GM21423 (cell line): ENCODE data around the gene SLC22A17.
"Not testable (repeated sequence)": the region's sequence is repeated elsewhere in the genome, so short reads cannot be mapped to it uniquely, and the experiment has no call there.

Experiments used
- ATAC-seq: cut with Tn5 transposase; IDR thresholded peaks from one replicate; pipeline ENCODE4 v1.9.1; 2021; ENCODE audit warnings: mild to moderate bottlenecking, moderate library complexity; ENCODE audit not compliant: unreplicated experiment

Gene SLC22A17

GRCh38 chr14:23346693-23347405 lies 5.8 kb downstream of the SLC22A17 start:
- no peak for ATAC-seq

- ATAC-seq, result no peak
Measured at GRCh38 chr14:23345987-23346692, 6.5 kb downstream of the SLC22A17 start.

GRCh38 chr14:23344481-23344880 lies 8.2 kb downstream of the SLC22A17 start:
- ATAC-seq, result no peak

- no peak for ATAC-seq
Measured at GRCh38 chr14:23339506-23340268, 13.0 kb downstream of the SLC22A17 start.

DNA sequence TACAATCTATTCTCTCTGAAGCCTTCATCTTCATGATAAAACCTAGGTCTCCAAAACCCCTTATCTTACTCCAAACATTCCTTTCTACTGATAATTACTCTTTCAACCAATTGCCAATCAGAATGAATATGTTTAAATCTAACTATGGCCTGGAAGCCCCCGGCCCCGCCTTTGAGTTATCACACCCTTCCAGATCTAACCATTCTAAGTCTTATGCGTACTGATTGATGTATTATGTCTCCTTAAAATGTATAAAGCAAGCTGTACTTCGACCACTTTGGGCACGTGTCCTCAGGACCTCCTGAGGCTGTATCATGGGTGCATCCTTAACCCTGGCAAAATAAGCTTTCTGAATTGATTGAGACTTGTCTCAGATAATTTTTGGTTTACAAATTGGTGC lies 17.1 kb downstream of the SLC22A17 start:
- no peak for ATAC-seq

GRCh38 chr14:23327947-23328744 lies 24.5 kb downstream of the SLC22A17 start:
- no peak for ATAC-seq

DNA sequence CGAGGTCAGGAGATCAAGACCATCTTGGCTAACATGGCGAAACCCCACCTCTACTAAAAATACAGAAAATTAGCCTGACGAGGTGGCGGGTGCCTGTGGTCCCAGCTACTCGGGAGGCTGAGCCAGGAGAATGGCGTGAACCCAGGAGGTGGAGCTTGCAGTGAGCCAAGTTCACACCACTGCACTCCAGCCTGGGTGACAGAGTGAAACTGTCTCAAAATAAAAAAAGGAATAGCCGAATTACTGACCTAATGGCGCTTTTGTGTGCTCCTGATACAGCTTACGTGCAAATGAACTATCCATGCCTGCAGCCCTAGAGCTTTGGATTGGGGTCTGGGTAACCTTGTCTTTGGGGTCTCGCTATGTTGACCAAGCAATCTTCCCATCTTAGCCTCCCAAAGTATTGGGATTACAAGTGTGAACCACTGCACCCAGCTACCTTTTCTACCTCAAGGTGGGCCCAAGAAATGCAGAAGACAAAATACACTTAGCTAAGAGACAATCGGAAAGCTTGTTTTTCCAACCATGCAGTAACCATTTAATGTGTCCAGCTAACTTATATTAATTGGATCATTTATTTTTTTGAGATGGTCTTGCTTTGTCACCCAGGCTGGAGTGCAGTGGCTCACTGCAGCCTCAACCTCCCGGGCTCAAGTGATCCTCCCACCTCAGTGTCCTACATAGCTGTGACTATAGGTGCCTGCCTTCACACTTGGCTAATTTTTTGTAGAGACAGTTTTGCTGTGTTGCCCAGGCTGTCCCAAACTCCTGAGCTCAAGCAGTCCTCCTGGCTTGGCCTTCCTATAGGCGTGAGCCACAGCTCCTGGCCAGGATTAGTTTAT lies 26.0 kb downstream of the SLC22A17 start:
- no peak for ATAC-seq

DNA sequence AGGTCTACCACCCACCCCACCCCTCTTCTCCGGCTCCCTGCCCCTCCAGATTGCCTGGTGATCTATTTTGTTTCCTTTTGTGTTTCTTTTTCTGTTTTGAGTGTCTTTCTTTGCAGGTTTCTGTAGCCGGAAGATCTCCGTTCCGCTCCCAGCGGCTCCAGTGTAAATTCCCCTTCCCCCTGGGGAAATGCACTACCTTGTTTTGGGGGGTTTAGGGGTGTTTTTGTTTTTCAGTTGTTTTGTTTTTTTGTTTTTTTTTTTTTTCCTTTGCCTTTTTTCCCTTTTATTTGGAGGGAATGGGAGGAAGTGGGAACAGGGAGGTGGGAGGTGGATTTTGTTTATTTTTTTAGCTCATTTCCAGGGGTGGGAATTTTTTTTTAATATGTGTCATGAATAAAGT lies 26.9 kb downstream of the SLC22A17 start:
- not testable (repeated sequence) for ATAC-seq

DNA sequence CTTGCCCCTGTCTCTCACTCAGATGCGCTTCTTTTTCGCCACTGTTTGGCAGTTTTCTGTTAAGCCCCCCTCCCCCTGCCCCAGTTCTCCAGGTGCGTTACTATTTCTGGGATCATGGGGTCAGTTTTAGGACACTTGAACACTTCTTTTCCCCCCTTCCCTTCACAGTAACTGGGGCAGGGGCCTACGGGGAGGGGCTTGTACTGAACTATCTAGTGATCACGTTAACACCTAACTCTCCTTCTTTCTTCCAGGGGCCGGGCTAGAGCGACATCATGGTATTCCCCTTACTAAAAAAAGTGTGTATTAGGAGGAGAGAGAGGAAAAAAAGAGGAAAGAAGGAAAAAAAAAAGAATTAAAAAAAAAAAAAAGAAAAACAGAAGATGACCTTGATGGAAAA lies 27.7 kb downstream of the SLC22A17 start:
- no peak for ATAC-seq

DNA sequence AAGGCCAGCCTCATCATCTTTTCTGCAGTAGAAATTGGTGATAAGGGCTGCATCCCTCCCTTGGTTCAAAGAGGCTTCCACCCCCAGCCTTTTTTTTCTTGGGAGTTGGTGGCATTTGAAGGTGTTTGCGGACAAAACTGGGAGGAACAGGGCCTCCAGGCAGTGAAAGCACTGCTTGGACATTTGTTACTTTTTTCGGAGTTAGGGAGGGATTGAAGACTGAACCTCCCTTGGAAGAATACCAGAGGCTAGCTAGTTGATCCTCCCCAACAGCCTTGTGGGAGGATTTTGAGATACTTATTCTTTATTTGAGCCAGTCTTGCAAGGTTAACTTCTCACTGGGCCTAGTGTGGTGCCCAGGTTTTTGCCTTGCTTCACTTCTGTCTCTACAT lies 28.2 kb downstream of the SLC22A17 start:
- ATAC-seq, result no peak

DNA sequence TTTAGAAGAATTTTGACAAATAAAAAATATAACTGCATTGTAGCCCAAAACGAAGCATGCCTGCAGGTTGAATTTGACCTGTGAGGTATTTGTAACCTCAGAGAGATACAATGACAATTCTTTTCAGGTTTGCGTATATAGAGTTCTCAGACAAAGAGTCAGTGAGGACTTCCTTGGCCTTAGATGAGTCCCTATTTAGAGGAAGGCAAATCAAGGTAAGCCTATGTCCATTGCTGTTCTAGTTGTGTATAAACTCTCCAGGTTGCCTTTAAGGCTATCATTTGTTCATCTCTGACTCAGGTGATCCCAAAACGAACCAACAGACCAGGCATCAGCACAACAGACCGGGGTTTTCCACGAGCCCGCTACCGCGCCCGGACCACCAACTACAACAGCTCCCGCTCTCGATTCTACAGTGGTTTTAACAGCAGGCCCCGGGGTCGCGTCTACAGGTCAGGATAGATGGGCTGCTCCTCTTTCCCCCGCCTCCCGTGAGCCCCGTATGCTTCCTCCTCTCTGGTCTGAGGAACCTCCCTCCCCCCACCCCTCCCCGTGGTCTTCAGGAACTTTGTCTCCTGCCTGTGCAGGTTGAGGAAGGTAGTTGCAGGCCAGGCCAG lies 28.7 kb downstream of the SLC22A17 start:
- no peak for ATAC-seq

DNA sequence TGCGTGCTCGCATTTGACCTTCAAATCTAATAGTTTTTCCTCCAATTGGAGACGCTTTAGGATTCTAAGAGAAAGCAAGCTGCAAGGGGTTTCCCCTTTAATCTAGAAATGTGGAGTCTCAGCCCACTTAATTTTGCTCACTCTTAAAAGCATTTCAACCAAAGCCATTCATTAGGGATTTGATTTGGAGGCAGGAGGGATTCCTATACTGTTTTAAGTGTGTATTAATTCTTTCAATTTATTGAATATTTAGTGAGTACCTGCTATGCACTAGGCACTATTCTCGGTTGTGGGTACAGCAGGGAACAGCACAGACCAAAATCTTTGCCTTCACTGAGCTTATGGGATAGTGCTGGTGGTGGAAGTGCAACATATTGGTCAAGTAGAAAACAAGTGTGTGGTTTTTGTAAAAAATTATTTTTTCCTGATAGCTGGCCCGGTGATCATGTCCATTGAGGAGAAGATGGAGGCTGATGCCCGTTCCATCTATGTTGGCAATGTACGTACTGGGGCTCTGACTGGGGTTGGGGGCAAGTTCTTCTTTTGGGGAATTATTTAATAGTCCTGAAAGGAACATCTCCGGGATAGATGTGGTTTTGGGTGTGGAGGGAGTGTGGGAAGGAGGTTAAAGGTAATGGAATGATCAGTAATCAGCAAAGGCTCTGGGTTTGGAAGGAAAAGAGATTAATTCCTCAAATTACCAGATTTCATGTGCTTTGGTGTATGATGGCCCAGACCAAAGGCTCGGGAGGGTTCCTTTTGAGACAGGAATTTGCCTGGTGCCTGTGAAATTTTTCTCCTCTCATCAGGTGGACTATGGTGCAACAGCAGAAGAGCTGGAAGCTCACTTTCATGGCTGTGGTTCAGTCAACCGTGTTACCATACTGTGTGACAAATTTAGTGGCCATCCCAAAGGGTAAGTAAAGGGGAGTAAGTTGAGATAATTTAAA lies 29.8 kb downstream of the SLC22A17 start:
- no peak for ATAC-seq

GRCh38 chr14:23321572-23322547 lies 30.8 kb downstream of the SLC22A17 start:
- peak; percentile 5 for ATAC-seq

DNA sequence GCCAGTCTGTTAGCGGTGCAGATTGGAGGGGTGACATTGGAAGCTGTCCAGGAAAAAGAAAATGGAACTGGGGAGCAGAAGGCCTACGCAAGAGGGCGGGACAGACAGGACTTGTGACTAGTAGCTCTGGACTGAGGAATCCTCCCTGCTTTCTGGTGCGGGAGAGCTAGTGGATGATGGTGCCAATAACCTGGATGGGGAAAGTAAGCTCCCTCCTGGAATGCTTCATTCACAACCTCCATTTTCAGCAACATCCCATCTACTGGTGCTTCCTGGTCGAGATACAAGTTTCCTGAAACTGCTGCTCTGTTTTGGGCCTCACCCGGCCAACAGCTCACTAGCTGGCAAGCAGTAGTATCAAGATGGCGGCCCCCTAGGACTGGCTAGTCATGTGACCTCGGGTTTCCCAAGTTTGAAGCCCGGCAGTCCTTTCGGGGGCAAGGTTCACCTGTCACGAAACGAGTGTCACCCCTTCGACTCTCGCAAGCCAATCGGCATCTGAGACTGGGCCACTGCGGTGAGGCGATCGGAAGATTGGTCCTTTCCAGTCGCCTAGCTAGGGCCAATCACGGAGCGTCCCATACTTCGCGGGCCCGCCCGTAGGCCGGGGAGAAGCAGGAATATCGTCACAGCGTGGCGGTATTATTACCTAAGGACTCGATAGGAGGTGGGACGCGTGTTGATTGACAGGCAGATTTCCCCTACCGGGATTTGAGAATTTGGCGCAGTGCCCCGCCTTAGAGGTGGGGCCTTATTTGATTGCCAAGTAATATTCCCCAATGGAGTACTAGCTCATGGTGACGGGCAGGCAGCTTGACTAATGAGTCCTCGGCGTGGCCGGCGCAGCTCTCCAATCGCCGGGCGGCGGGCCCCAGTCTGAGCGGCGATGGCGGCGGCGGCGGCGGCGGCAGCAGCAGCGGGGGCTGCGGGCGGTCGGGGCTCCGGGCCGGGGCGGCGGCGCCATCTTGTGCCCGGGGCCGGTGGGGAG lies 31.8 kb downstream of the SLC22A17 start, which contains the start of gene PABPN1:
TSS of gene PABPN1 (plus strand) at position 874 of the 988 bp plus-strand sequence. CDS start at position 887, 13 bp downstream.
- ATAC-seq, result peak; percentile 88

- no peak for ATAC-seq
Measured at GRCh38 chr14:23319746-23320583, 32.7 kb downstream of the SLC22A17 start.
